SK-N-SH treated with all-trans-retinoic acid at 6 μM for 48 hours (cell line): ENCODE measurements around the gene ARMC7.

Experiments used
- ARNTL ChIP-seq: fragments of 450-650 bp; formaldehyde crosslinking; IDR thresholded peaks from 2 replicates; pipeline ENCODE4 v1.5.0; 2020; ENCODE audit warnings: low read depth, mild to moderate bottlenecking, moderate library complexity, borderline replicate concordance
- CSDC2 ChIP-seq: fragments of 250-450 bp; sonication (Bioruptor Pico); IDR thresholded peaks from 2 replicates; pipeline ENCODE4 v1.5.0; 2020; ENCODE audit warnings: mild to moderate bottlenecking, moderate library complexity
- ISL1 ChIP-seq: fragments of 250-450 bp; sonication (Bioruptor Pico); IDR thresholded peaks from 2 replicates; pipeline ENCODE4 v2.1.2; 2022; ENCODE audit warnings: mild to moderate bottlenecking, moderate library complexity
- OSR1 ChIP-seq: fragments of 250-450 bp; sonication (Bioruptor Pico); IDR thresholded peaks from 2 replicates; pipeline ENCODE4 v1.8.0; 2022; ENCODE audit warnings: moderate library complexity, mild to moderate bottlenecking, inconsistent platforms
- PATZ1 ChIP-seq: fragments of 250-450 bp; sonication (Bioruptor Pico); IDR thresholded peaks from 2 replicates; pipeline ENCODE4 v1.8.0; 2020; ENCODE audit warnings: mild to moderate bottlenecking, moderate library complexity, borderline replicate concordance
- PPARA ChIP-seq: fragments of 250-450 bp; sonication (Bioruptor Pico); IDR thresholded peaks from 2 replicates; pipeline ENCODE4 v1.5.0; 2020; ENCODE audit warnings: mild to moderate bottlenecking, borderline replicate concordance
- TCF4 ChIP-seq: fragments of 250-450 bp; sonication (Bioruptor Pico); IDR thresholded peaks from 2 replicates; pipeline ENCODE4 v1.8.0; 2021; ENCODE audit warnings: mild to moderate bottlenecking, moderate library complexity, borderline replicate concordance
- ZFP3 ChIP-seq: fragments of 250-450 bp; sonication (Bioruptor Pico); IDR thresholded peaks from 2 replicates; pipeline ENCODE4 v1.5.0; 2020; ENCODE audit warnings: mild to moderate bottlenecking, moderate library complexity
- ZNF565 ChIP-seq: fragments of 450-650 bp; formaldehyde crosslinking; conservative IDR thresholded peaks from 2 replicates; pipeline ENCODE4 v1.5.0; 2020; ENCODE audit warnings: low read depth, mild to moderate bottlenecking, moderate library complexity
- ZNF8 ChIP-seq: fragments of 450-650 bp; formaldehyde crosslinking; IDR thresholded peaks from 2 replicates; pipeline ENCODE4 v1.5.0; 2020; ENCODE audit warnings: mild to moderate bottlenecking, moderate library complexity

DNA sequence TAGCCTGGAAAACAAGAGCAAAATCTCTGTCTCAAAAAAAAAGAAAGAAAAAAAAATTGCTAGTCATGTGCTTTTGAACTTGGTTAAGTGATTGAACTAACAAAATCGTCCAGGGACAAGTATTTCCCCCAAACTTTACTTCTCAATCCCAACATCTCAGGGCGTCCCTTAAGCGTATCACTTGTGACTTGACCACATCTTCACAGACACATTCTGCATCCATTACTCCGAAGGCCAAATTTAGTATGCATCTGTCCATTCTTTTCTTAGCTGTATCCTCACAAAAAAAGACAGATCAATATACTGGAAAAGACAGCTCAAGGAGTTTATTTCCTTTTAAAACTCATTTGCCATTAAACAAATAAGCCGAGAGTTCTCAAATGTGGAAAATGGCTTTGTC lies 50.4 kb downstream of the ARMC7 start:
- TF ChIP-seq ZFP3 (CRISPR knock-in tag): no peak
- TF ChIP-seq OSR1 (CRISPR knock-in tag): no peak
- no peak for TF ChIP-seq CSDC2
- TF ChIP-seq ZNF565 (CRISPR knock-in tag): no peak
- no peak for TF ChIP-seq ZNF8 (CRISPR knock-in tag)
- TF ChIP-seq TCF4 (CRISPR knock-in tag): no peak
- no peak for TF ChIP-seq ISL1 (CRISPR knock-in tag)
- TF ChIP-seq PATZ1 (CRISPR knock-in tag): no peak
- no peak for TF ChIP-seq ARNTL (CRISPR knock-in tag)
- TF ChIP-seq PPARA (CRISPR knock-in tag): no peak
